PC-9 (cell line): ENCODE data around the gene HOXA11. TPM values are rescaled to one million over a fixed set of nuclear protein-coding genes. Genes with fewer than 3 reads are reported as not detected.

Experiments
- BruUV-seq: library from RNA; stranded (reverse); fragments of 400-500 nt; replicated peaks from 2 replicates; lab custom pipeline; 2021; lab: Mats Ljungman, UMichigan
- CTCF ChIA-PET: fragments of 300-600 bp; sonication (Branson Sonifier 250); formaldehyde crosslinking; loops from one replicate; lab custom pipeline; 2022; ENCODE audit warnings: antibody characterized with exemption; lab: Charles Lee
- POLR2A ChIA-PET: fragments of 300-600 bp; sonication (Branson Sonifier 250); formaldehyde crosslinking; loops from one replicate; lab custom pipeline; 2022; ENCODE audit warnings: antibody characterized with exemption; ENCODE audit not compliant: unreplicated experiment; lab: Charles Lee
- DNase-seq, 2 experiments: peaks; one replicate each; pipeline versions ENCODE4 v3.0.0 to v3.0.0-alpha.2; 2015 to 2022; ENCODE audit warnings: mixed read lengths in 1 of 2
- H2AFZ ChIP-seq: fragments of 200-600 bp; sonication (generic); 2 replicates; pipeline ENCODE4 v1.8.1; 2017; ENCODE audit warnings: antibody characterized with exemption
- H3F3A ChIP-seq: fragments of 200-600 bp; sonication (generic); 2 replicates; pipeline ENCODE4 v1.8.1; 2017; ENCODE audit warnings: antibody characterized with exemption, mild to moderate bottlenecking, low read depth; ENCODE audit not compliant: insufficient read depth
- H3K27ac ChIP-seq: fragments of 200-600 bp; sonication (generic); 2 replicates; pipeline ENCODE4 v1.6.1; 2016; ENCODE audit warnings: mixed run types
- H3K27me3 ChIP-seq: fragments of 200-600 bp; sonication (generic); 2 replicates; pipeline ENCODE4 v1.6.1; 2016; ENCODE audit warnings: low read depth, mixed run types; ENCODE audit not compliant: insufficient read depth
- H3K36me3 ChIP-seq: fragments of 200-600 bp; sonication (generic); 2 replicates; pipeline ENCODE4 v1.6.1; 2016; ENCODE audit warnings: low read depth, mixed run types
- H3K4me1 ChIP-seq: fragments of 200-600 bp; sonication (generic); replicated peaks from 2 replicates; pipeline ENCODE4 v1.6.1; 2016; ENCODE audit warnings: mixed run types; ENCODE audit not compliant: insufficient read depth
- H3K4me2 ChIP-seq: fragments of 200-600 bp; sonication (generic); 2 replicates; pipeline ENCODE4 v1.6.1; 2017; ENCODE audit warnings: mixed run types
- H3K4me3 ChIP-seq: fragments of 200-600 bp; sonication (generic); 2 replicates; pipeline ENCODE4 v1.6.1; 2016; ENCODE audit warnings: mixed run types
- H3K79me2 ChIP-seq: fragments of 200-600 bp; sonication (generic); 2 replicates; pipeline ENCODE4 v1.6.1; 2017; ENCODE audit warnings: low read depth, mixed run types
- H3K9me2 ChIP-seq: fragments of 200-600 bp; sonication (generic); 2 replicates; pipeline ENCODE4 v1.8.1; 2017; ENCODE audit warnings: mild to moderate bottlenecking; ENCODE audit not compliant: insufficient read depth
- H3K9me3 ChIP-seq: fragments of 200-600 bp; sonication (generic); 2 replicates; pipeline ENCODE4 v1.8.1; 2016; ENCODE audit warnings: low read depth; ENCODE audit not compliant: insufficient read depth
- H4K20me1 ChIP-seq: fragments of 200-600 bp; sonication (generic); 2 replicates; pipeline ENCODE4 v1.8.1; 2017; ENCODE audit not compliant: insufficient read depth
- EZH2 ChIP-seq: fragments of 200-600 bp; sonication (generic); IDR thresholded peaks from 2 replicates; pipeline ENCODE4 v1.8.0; 2017; ENCODE audit warnings: antibody characterized with exemption, low read depth
- intact Hi-C: fragments of 100-400 bp; cut with micrococcal nuclease; formaldehyde crosslinking; loops from one replicate; pipeline ENCODE4 v1.10.0; 2022; ENCODE audit not compliant: unreplicated experiment
- total RNA-seq: library from RNA; stranded (reverse); gene quantifications from 2 replicates; pipeline ENCODE4 v1.2.3, GENCODE V29; 2021
- TF ChIP-seq, protein P1 (sequence below): fragments of 200-600 bp; sonication (generic); conservative IDR thresholded peaks from 2 replicates; pipeline ENCODE4 v1.6.1; 2017; ENCODE audit warnings: mixed run types, antibody characterized with exemption, mild to moderate bottlenecking, moderate library complexity

HOXA11 gene
- total RNA-seq, 1 experiment from 2014 or later: 0.26 TPM

DNA sequence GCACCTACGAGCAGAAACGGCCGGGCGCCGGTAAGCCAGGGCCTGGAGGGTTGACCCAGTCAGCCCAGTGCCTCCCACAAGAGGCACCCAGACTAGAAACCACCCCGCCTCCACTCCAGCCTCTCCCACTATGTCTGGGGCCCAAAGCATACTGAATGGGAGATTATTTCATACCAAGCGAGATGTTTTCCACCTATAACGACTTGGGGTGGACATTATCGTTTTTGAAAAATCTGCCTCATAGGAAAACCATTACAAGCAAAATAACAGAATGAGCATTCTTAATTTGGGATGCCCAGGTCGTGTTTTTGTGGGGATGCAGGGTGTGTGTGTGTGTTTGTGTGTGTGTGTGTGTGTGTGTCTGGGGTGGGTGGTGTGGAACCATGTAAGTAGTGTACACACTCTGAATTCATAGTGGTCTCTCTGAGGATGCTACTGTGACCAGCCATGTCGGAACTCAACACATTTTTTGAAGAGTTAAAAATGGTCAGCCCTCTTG, 39.1 kb downstream of the HOXA11 start:
- DNase-seq: no peak
- POLR2A ChIA-PET: no interaction called here
- no peaks in the 10 kb centered on the region for H4K20me1 ChIP-seq
- H3K4me2 ChIP-seq: no peak overlapping the region
- peaks cover 4% of the 10 kb centered on the region; the same call in 1 of the 2 replicates for H3F3A ChIP-seq
- H3K4me1 ChIP-seq: 0 out of 2 replicates have a peak, but pooled peaks cover 11% of the 10 kb centered on the region
- BruUV-seq: no TSS peak
- no peaks in the 10 kb centered on the region for H3K79me2 ChIP-seq
- TF ChIP-seq, protein P1, sequence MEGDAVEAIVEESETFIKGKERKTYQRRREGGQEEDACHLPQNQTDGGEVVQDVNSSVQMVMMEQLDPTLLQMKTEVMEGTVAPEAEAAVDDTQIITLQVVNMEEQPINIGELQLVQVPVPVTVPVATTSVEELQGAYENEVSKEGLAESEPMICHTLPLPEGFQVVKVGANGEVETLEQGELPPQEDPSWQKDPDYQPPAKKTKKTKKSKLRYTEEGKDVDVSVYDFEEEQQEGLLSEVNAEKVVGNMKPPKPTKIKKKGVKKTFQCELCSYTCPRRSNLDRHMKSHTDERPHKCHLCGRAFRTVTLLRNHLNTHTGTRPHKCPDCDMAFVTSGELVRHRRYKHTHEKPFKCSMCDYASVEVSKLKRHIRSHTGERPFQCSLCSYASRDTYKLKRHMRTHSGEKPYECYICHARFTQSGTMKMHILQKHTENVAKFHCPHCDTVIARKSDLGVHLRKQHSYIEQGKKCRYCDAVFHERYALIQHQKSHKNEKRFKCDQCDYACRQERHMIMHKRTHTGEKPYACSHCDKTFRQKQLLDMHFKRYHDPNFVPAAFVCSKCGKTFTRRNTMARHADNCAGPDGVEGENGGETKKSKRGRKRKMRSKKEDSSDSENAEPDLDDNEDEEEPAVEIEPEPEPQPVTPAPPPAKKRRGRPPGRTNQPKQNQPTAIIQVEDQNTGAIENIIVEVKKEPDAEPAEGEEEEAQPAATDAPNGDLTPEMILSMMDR: no peak
- no peak for TF ChIP-seq EZH2
- no peaks in the 10 kb centered on the region for H3K9me2 ChIP-seq
- H3K4me3 ChIP-seq: no peak overlapping the region
- H3K9me3 ChIP-seq: no peaks in the 10 kb centered on the region
- CTCF ChIA-PET: no interaction called here
- intact Hi-C loops: no loop called here
- no peaks in the 10 kb centered on the region for H3K27me3 ChIP-seq
- no peak overlapping the region for H2AFZ ChIP-seq
- no peaks in the 10 kb centered on the region for H3K36me3 ChIP-seq
- H3K27ac ChIP-seq: no peak overlapping the region

DNA sequence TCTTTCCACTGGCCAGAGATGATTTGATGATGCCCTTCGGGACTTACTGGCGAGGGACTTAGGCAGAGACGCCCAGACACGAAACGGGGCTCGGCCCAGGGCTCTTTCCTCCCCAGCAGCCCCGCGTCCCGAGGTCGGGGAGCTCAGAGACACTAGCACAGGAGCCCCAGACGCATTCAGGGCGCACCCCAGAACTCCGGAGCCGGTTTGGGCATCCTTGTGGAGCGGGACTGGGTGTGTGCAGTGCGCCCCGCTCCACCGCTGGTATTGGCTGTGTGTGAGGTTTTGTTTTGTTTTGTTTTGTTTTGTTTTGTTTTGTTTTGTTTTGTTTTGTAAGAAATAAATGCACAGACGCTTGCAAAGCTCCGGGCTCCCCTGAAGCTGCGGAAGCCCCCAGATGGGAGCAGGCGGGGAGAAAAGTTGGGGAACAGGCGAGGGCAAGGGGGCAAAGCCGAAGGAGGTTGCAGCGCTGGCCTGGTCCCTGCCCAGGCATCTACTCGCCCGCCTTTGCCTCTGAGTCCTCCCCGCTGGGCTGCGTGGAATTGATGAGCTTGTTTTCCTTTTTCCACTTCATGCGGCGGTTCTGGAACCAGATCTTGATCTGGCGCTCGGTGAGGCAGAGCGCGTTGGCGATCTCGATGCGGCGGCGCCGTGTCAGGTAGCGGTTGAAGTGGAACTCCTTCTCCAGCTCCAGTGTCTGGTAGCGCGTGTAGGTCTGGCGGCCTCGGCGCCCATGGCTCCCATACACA, 39.7 kb downstream of the HOXA11 start:
- intact Hi-C loops: no loop called here
- Histone ChIP-seq H3K4me3 (no peak overlapping the region), H3K4me1 (0 out of 2 replicates have a peak, but pooled peaks cover 11% of the 10 kb centered on the region), H3K36me3 (no peaks in the 10 kb centered on the region), H3K27ac (no peak overlapping the region), H3K27me3 (no peaks in the 10 kb centered on the region), H3K79me2 (no peaks in the 10 kb centered on the region), H3K4me2 (no peak overlapping the region), H2AFZ (no peak overlapping the region), H3K9me2 (no peaks in the 10 kb centered on the region), H3F3A (peaks cover 4% of the 10 kb centered on the region; the same call in 1 of the 2 replicates), H4K20me1 (no peaks in the 10 kb centered on the region), H3K9me3 (no peaks in the 10 kb centered on the region)
- CTCF ChIA-PET: no interaction called here
- no peak for DNase-seq
- TF ChIP-seq EZH2: no peak
- TF ChIP-seq, protein P1: no peak
- no TSS peak for BruUV-seq
- POLR2A ChIA-PET: interaction anchor here (0.7 kb wide), 1 partner anchor 16 kb away, joined by 3 read pairs; no protein-coding TSS in a partner anchor

DNA sequence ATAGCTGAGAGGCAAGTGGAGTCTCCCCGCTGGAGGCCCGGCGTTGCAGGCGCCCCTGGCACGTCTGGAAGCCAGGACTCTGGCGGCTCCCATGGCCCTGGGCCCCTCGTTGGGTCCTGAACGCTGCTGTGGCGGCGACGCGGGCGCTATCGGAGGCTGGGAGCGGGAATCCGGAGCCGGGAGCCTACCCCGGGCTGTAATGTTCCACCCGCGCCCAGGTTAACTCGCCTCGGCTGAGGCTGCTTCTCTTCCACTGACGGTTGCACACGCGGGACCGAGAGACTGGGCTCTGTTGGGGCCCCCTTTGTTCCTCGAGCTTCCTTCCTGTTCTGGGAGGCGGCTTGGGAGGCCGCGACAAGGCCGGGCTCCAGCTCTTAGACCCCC, 40.3 kb downstream of the HOXA11 start:
- TF ChIP-seq EZH2: no peak
- TF ChIP-seq, protein P1: no peak
- H3K27me3 ChIP-seq: no peaks in the 10 kb centered on the region
- H3K9me3 ChIP-seq: no peaks in the 10 kb centered on the region
- H3K27ac ChIP-seq: no peak overlapping the region
- no peaks in the 10 kb centered on the region for H3K9me2 ChIP-seq
- H3K4me3 ChIP-seq: no peak overlapping the region
- no peaks in the 10 kb centered on the region for H3K36me3 ChIP-seq
- H3K79me2 ChIP-seq: no peaks in the 10 kb centered on the region
- no peak overlapping the region for H2AFZ ChIP-seq
- peaks cover 4% of the 10 kb centered on the region; the same call in 1 of the 2 replicates for H3F3A ChIP-seq
- no peak overlapping the region for H3K4me2 ChIP-seq
- DNase-seq: no peak
- ChIA-PET POLR2A (interaction anchor here (0.7 kb wide), 1 partner anchor 16 kb away, joined by 3 read pairs; no protein-coding TSS in a partner anchor), CTCF (no interaction called here)
- H3K4me1 ChIP-seq: 0 out of 2 replicates have a peak, but pooled peaks cover 11% of the 10 kb centered on the region
- no peaks in the 10 kb centered on the region for H4K20me1 ChIP-seq
- intact Hi-C loops: no loop called here
- no TSS peak for BruUV-seq
